Keratinocyte (primary cell): ENCODE data around the gene LUZP1. TPM values are rescaled to one million over a fixed set of nuclear protein-coding genes. Genes with fewer than 3 reads are reported as not detected.

Experiments used
- DNase-seq: peaks from one replicate; pipeline ENCODE4 v3.0.0-alpha.2; 2011; ENCODE audit warnings: low read depth, missing footprints, low spot score
- FAIRE-seq: peaks from 2 replicates; lab custom pipeline; 2011; peaks lifted over from hg19 to GRCh38; lab: Jason Lieb, UNC
- H2AFZ ChIP-seq: 2 replicates; pipeline ENCODE4 v1.6.0; 2012; ENCODE audit warnings: low read length, control low read depth, inconsistent platforms; ENCODE audit not compliant: control insufficient read depth
- H3K27ac ChIP-seq: 2 replicates; pipeline ENCODE4 v1.5.1; 2011; ENCODE audit warnings: low read length; ENCODE audit not compliant: control insufficient read depth, insufficient read depth
- H3K27me3 ChIP-seq: 3 replicates; pipeline ENCODE4 v1.6.0; 2011; ENCODE audit warnings: low read length; ENCODE audit not compliant: control insufficient read depth, insufficient read depth; ENCODE audit errors: extremely low read depth
- H3K36me3 ChIP-seq, 2 experiments: 2 replicates in 1 of 2; 3 replicates in 1 of 2; pipeline ENCODE4 v1.5.1; 2011; ENCODE audit warnings: low read length in 2 of 2, mild to moderate bottlenecking in 1 of 2; ENCODE audit not compliant: control insufficient read depth in 2 of 2, insufficient read depth in 2 of 2; ENCODE audit errors: extremely low read depth in 1 of 2
- H3K4me1 ChIP-seq: 3 replicates; pipeline ENCODE4 v1.5.1; 2011; ENCODE audit warnings: low read length; ENCODE audit not compliant: control insufficient read depth, insufficient read depth; ENCODE audit errors: extremely low read depth
- H3K4me2 ChIP-seq: 3 replicates; pipeline ENCODE4 v1.6.0; 2011; ENCODE audit warnings: low read depth, low read length; ENCODE audit not compliant: control insufficient read depth, insufficient read depth; ENCODE audit errors: extremely low read depth
- H3K4me3 ChIP-seq, 3 experiments: fragments of 200-600 bp in 1 of 3; sonication (generic) in 1 of 3; 2 replicates in 2 of 3; 3 replicates in 1 of 3; pipeline ENCODE4 v1.5.1; 2011 to 2016; ENCODE audit warnings: low read length in 3 of 3, mild to moderate bottlenecking in 3 of 3, control low read depth in 2 of 3, inconsistent platforms in 1 of 3, low read depth in 1 of 3, mixed read lengths in 1 of 3, mixed run types in 1 of 3, moderate library complexity in 1 of 3; ENCODE audit not compliant: control insufficient read depth in 2 of 3, insufficient read depth in 2 of 3; ENCODE audit errors: extremely low read depth in 1 of 3
- H3K79me2 ChIP-seq: 2 replicates; pipeline ENCODE4 v1.6.0; 2012; ENCODE audit warnings: low read length; ENCODE audit not compliant: control insufficient read depth, insufficient read depth
- H3K9ac ChIP-seq: 3 replicates; pipeline ENCODE4 v1.6.0; 2011; ENCODE audit warnings: low read length; ENCODE audit not compliant: control insufficient read depth, insufficient read depth; ENCODE audit errors: extremely low read depth
- H3K9me1 ChIP-seq: 3 replicates; pipeline ENCODE4 v1.6.0; 2011; ENCODE audit warnings: low read length; ENCODE audit not compliant: control insufficient read depth, insufficient read depth; ENCODE audit errors: extremely low read depth
- H3K9me3 ChIP-seq: 2 replicates; pipeline ENCODE4 v1.5.1; 2012; ENCODE audit warnings: low read depth, low read length; ENCODE audit not compliant: control insufficient read depth
- H4K20me1 ChIP-seq: 3 replicates; pipeline ENCODE4 v1.6.0; 2011; ENCODE audit warnings: low read length; ENCODE audit not compliant: control insufficient read depth, insufficient read depth; ENCODE audit errors: extremely low read depth
- EZH2 ChIP-seq: IDR thresholded peaks from one replicate; pipeline ENCODE4 v1.6.1; 2012; ENCODE audit warnings: inconsistent platforms, mild to moderate bottlenecking, low read length, moderate library complexity
- dilution Hi-C: fragments of 300-500 bp; cut with MboI; formaldehyde crosslinking; loops from one replicate; pipeline ENCODE4 v1.7.0; 2020; ENCODE audit warnings: low sequenced_read_pairs; ENCODE audit not compliant: extremely low pct_ligation_motif_present
- polyA plus RNA-seq, 5 experiments: library from polyadenylated mRNA; depleted of rRNA in 3 of 5; stranded (reverse) in 3 of 5; stranded (forward) in 1 of 5; unstranded in 1 of 5; fragments of >200 nt; gene quantifications; 1 replicate in 1 of 5; 2 replicates in 3 of 5; 3 replicates in 1 of 5; pipeline versions ENCODE4 v1.2.1 to v1.2.3, GENCODE V29; 2011 to 2012; ENCODE audit warnings: missing spikeins in 2 of 5, low read depth in 1 of 5, low replicate concordance in 1 of 5
- TF ChIP-seq, protein P1 (sequence below), 3 experiments: IDR thresholded peaks in 1 of 3; conservative IDR thresholded peaks in 1 of 3; optimal IDR thresholded peaks in 1 of 3; 2 replicates in 2 of 3; 3 replicates in 1 of 3; pipeline versions ENCODE3 to v1.5.1; 2011; ENCODE audit warnings: low read length in 3 of 3, mild to moderate bottlenecking in 3 of 3, moderate library complexity in 2 of 3, control low read depth in 1 of 3, inconsistent platforms in 1 of 3; ENCODE audit not compliant: insufficient read depth in 2 of 3; ENCODE audit errors: extremely low read depth in 1 of 3

Gene LUZP1
- polyA plus RNA-seq, 1 donor (not counting 4 experiments of a cell fraction or from before 2014, with no cell fraction given) = 52.5 TPM

DNA sequence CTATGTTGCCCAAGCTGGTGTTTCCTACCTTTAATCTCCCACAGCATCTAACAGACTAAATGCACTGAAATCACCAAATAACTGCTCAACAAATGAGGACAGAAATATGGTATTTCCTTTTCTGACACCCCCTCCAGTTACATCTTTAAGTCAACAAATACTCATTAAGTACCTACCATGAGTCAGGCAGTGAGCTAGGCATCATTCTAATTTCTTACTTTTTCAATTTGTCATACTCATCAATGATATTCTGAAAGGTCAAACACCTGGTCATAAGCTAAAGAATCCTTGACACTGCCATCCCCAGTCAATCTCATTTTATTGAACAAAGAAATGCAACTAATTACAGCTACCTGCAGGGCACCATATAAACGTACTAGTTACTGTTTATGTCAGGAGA, 36.6 kb downstream of the LUZP1 start:
- H3K4me3 ChIP-seq = no peak overlapping the region
- H3K36me3 ChIP-seq = peaks cover 0 to 2% of the 10 kb centered on the region in 2 experiments
- H3K79me2 ChIP-seq = peaks cover 82% of the 10 kb centered on the region
- no peaks in the 10 kb centered on the region for H3K9me3 ChIP-seq
- no peaks in the 10 kb centered on the region for H4K20me1 ChIP-seq
- H3K9me1 ChIP-seq = no peaks in the 10 kb centered on the region
- peak overlapping the region; percentile 42 for H3K27ac ChIP-seq
- H2AFZ ChIP-seq = no peak overlapping the region
- TF ChIP-seq, protein P1, sequence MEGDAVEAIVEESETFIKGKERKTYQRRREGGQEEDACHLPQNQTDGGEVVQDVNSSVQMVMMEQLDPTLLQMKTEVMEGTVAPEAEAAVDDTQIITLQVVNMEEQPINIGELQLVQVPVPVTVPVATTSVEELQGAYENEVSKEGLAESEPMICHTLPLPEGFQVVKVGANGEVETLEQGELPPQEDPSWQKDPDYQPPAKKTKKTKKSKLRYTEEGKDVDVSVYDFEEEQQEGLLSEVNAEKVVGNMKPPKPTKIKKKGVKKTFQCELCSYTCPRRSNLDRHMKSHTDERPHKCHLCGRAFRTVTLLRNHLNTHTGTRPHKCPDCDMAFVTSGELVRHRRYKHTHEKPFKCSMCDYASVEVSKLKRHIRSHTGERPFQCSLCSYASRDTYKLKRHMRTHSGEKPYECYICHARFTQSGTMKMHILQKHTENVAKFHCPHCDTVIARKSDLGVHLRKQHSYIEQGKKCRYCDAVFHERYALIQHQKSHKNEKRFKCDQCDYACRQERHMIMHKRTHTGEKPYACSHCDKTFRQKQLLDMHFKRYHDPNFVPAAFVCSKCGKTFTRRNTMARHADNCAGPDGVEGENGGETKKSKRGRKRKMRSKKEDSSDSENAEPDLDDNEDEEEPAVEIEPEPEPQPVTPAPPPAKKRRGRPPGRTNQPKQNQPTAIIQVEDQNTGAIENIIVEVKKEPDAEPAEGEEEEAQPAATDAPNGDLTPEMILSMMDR (optimal IDR thresholded peaks at IDR 0.05 in 1 of 3, IDR thresholded peaks at IDR 0.05 in 1 of 3, conservative IDR thresholded peaks at IDR 0.05 in 1 of 3; ENCODE audit: extremely low read depth in 1 of 3, insufficient read depth in 2 of 3, low read length in 3 of 3) = no peak
- TF ChIP-seq EZH2 = no peak
- peak overlapping the region; percentile 29 for H3K4me2 ChIP-seq
- H3K4me1 ChIP-seq = peaks cover 47% of the 10 kb centered on the region
- no peak for FAIRE-seq
- DNase-seq = no peak
- dilution Hi-C loops = no loop called here
- no peaks in the 10 kb centered on the region for H3K27me3 ChIP-seq
- no peak overlapping the region for H3K9ac ChIP-seq

GRCh38 chr1:23129846-23130245, 38.8 kb downstream of the LUZP1 start:
- TF ChIP-seq, protein P1 (optimal IDR thresholded peaks at IDR 0.05 in 1 of 3, IDR thresholded peaks at IDR 0.05 in 1 of 3, conservative IDR thresholded peaks at IDR 0.05 in 1 of 3; ENCODE audit: extremely low read depth in 1 of 3, insufficient read depth in 2 of 3, low read length in 3 of 3) = no peak
- TF ChIP-seq EZH2 = no peak
- Histone ChIP-seq H3K4me1 (peaks cover 64% of the 10 kb centered on the region), H3K9me1 (no peaks in the 10 kb centered on the region), H3K9me3 (no peaks in the 10 kb centered on the region), H3K9ac (no peak overlapping the region), H3K27me3 (no peaks in the 10 kb centered on the region), H3K27ac (peak overlapping the region; percentile 28), H3K4me2 (peak overlapping the region; percentile 82), H4K20me1 (no peaks in the 10 kb centered on the region), H2AFZ (no peak overlapping the region), H3K79me2 (peaks cover 75% of the 10 kb centered on the region), H3K4me3 (peak overlapping the region in 2 of 3 experiments; percentile 2 to 25), H3K36me3 (peaks cover 0 to 2% of the 10 kb centered on the region in 2 experiments)
- FAIRE-seq (peak; percentile 75), DNase-seq (no peak)
- dilution Hi-C loops = no loop called here
